Sigmoid colon (tissue), 4 donors: ENCODE data around the gene FNDC10.

Experiments used
- CTCF ChIP-seq, 4 experiments: fragments of 450-650 bp in 3 of 4; fragments of 200-600 bp in 1 of 4; IDR thresholded peaks; one replicate each; pipeline ENCODE4 v1.5.1; 2016 to 2019; ENCODE audit warnings: antibody characterized with exemption in 4 of 4, mild to moderate bottlenecking in 3 of 4, moderate library complexity in 2 of 4
- POLR2A ChIP-seq, 2 donors: fragments of 450-650 bp; IDR thresholded peaks; one replicate each; pipeline ENCODE4 v1.6.1; 2016; ENCODE audit warnings: antibody characterized with exemption in 2 of 2, mild to moderate bottlenecking in 2 of 2, moderate library complexity in 2 of 2
- POLR2AphosphoS5 ChIP-seq, 4 donors: sonication (generic); formaldehyde crosslinking; IDR thresholded peaks; one replicate each; pipeline ENCODE4 v1.6.1; 2017; ENCODE audit warnings: antibody characterized with exemption in 4 of 4

GRCh38 chr1:1626207-1627141 is 26.5 kb upstream of the FNDC10 start:
- no peak for TF ChIP-seq CTCF (IDR thresholded peaks at IDR 0.05)
- no peak for TF ChIP-seq POLR2A (IDR thresholded peaks at IDR 0.05)
- TF ChIP-seq POLR2AphosphoS5 (IDR thresholded peaks at IDR 0.05), result no peak
